ENCODE measurements around the gene TM4SF1. TPM values are rescaled to one million over a fixed set of nuclear protein-coding genes. Genes with fewer than 3 reads are reported as not detected.
"Not testable (repeated sequence)": the region's sequence is repeated elsewhere in the genome, so short reads cannot be mapped to it uniquely, and the experiment has no call there.

TM4SF1 gene
- total RNA-seq, 1 donor from 2014 or later: 90.2 TPM

- DNase-seq: peak; percentile 83
Observed at GRCh38 chr3:149395107-149396089, 17.9 kb upstream of the TM4SF1 start.

GRCh38 chr3:149393345-149394160 is 16.1 kb upstream of the TM4SF1 start:
- DNase-seq: peak; percentile 79

GRCh38 chr3:149391960-149392359 is 14.5 kb upstream of the TM4SF1 start:
- DNase-seq: no peak

- no peak for DNase-seq
Observed at GRCh38 chr3:149390772-149391212, 13.3 kb upstream of the TM4SF1 start.

DNA sequence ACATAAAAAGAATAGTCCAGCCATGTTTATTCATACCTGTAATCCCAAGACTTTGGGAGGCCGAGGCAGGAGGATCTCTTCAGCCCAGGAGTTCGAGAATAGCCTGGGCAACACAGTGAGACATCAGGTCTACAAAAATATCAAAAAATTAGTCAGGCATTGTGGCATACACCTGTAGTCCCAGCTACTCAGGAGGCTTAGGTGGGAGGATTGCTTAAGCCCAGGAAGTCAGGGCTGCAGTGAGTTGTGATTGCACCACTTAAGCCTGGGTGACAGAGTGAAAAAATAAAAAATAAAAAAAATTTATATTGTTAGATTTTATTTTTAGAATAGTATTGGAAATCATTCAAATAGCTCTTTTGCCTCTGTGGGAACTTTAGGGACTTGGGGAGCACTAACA is 12.8 kb upstream of the TM4SF1 start:
- DNase-seq: no peak

DNA sequence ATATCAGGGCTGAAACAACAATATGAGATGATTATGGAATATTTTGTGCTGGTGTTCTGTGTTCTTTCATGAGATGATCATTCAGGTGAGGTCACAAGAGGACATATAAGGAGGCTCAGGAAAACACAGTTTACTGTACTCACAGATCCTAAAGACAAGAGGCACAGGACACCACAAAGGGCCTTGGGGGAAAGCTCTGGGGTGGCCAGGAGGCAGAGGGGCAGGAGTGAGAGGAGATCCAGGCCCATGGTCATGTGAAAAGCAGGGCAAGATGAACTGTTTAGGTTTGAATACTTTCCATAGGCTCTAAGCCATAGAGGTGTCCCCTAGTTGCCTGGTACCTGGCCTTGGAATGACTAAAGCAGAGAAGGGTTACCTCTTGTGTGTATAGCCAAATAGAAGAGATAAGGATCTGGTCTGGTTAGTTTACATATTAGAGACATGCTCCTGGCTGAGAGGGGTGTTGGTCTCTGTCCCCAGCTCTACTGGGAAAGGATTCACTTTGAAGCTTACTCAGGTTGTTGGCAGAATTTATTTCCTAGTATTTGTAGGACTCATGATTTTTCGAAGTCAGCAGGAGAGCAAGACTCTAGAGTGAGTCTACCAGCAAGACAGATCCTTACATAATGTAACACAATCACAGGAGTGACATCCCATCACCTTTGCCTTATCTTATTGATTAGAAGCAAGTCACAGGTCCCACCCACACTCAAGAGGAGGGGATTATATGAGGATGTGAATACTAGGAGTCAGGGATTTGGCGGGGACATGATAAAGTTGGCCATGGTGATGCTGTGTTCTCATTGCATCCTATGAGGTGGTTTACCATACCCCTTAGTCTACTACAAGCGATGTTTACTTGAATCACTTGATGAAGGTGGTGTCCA is 11.3 kb upstream of the TM4SF1 start:
- DNase-seq: no peak

DNA sequence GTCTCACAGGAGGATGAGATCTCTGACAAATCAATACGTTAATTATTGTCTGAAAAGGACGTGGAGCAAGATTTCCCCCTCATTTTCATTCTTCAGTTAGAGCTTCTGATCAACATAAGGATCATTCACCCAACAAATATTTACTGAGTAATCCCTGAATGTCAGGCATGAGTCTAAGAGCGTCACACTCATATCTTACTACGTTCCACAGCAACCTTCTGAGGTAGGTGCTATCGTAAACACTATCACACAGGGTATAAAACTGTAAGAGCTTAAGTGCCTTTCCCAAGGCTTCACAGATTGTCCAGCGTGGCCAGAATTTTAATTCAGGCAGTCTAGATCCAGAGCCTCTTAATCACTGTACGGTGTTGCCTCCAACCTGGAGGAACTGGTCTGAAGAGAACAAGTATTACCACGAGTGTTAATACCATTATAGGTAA is 10.6 kb upstream of the TM4SF1 start:
- no peak for DNase-seq

DNA sequence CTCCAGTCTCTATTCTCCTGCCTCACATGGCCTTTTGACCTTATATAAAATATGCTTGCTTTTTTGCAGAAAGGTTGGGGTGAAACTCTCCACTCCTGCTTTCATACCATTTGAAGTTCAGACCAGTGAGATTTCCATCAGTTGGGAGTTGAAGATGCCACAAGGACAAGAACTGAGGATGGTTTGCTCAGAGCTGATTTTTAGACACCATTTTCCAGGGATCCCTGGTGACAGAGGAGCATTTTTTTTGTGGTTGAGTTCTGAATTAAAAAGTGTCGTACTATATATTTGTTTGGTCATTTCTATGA is 8.8 kb upstream of the TM4SF1 start:
- DNase-seq: no peak

DNA sequence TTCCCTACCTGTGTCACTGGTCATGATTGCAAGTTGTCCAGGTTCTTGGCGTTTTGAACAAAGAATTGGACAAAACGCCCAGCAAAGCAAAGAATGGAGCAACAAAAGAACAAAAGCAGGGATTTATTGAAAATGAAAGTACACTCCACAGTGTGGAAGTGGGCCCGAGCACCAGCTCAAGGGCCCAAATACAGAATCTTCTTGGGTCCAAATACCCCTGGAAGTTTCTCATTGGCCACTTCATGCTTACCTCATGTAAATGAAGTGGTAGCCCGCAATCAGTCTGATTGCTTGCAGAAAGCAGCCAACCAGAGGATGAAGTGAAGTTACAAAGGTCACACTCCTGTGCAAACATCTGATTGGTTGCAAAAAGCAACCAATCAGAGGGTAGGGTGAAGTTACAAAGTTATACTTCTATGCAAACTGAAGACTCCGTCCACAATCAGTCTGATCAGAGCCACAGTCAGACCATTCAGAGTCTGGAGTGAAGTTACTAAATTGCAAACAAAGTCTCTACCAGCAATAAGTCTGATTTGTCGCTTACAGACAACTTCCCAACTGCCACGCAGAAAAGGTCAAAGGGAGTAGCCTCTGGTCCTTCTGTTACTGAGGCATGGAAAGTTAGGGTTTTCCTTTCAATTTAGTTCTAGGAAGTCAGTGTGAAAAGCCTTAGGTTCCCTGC is 8.3 kb upstream of the TM4SF1 start:
- DNase-seq: no peak

DNA sequence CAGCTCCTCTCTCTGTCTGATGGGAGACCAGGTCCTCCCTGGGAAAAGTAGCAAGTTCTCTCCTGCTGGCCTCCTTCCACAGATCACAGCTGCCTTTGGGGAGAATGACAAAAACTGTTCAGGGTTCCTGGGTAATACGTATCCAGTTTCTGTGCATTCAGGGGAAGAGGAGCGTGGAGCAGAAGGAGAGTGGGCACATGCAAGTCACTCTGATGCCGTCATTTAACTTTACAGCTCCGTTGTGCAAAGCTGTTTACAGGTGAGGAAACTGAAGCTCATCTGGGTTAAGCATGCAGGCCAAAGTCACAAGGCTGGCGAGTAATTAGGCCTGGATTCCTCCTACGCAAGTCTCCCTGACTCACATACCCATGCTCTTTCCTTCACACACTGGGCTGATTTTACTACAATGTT is 7.5 kb upstream of the TM4SF1 start:
- no peak for DNase-seq

DNA sequence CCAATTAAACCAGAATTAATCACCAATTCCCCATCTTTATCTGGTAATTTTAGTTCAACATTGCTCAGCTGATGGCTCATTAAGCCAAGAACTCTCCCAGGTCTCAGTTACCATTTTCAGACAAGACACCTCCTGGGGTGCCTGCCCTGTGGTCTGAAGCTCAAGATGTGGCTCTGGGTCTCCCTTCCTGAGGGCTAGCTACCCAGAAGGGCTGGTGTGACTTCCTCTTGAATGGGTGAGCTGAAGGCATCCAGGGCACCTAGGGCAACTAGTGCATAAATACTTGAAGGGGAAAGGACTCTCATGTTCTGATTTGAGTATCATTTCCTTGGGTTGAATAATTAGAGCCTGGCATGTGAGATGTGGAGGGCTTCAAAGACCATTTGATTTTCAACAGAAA is 6.7 kb upstream of the TM4SF1 start:
- no peak for DNase-seq

DNA sequence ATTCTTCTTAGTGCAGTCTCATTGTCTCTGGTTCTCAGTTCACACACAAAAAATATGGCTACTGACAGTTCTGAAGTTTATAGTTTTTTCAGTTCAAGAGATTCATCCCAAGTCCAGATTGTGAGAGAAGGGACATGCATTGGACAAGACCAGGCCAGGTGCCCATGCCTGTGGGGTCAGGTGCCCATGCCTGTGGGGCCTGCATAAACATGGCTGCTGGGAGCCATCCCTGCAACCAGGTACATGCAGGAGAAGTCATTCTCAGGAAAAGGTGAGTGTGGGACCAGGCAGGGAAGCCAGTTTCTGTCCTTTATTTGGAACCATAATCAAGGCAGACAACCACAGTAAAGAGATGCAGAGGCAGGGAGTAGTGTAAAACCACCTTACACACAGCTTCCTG is 6.3 kb upstream of the TM4SF1 start:
- DNase-seq: no peak

- DNase-seq: no peak
Observed at GRCh38 chr3:149382518-149382917, 5.1 kb upstream of the TM4SF1 start.

DNA sequence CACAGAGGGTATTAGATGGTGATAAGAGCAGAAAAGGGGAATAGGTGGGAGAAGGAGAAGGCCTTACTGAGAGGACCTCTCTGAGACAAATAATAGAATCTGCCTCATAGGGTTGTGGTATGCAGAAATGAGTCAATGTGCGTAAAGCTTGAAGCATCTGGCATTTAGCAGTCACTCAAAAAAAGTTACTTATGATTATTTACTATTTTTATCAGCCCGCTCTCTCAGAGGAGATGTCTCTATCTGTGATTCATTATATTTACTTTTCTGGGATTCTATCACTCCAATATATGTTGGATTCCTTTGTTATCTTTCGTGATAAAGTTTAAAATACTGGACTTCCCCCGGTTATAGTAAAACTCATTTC is 4.6 kb upstream of the TM4SF1 start:
- DNase-seq: no peak

DNA sequence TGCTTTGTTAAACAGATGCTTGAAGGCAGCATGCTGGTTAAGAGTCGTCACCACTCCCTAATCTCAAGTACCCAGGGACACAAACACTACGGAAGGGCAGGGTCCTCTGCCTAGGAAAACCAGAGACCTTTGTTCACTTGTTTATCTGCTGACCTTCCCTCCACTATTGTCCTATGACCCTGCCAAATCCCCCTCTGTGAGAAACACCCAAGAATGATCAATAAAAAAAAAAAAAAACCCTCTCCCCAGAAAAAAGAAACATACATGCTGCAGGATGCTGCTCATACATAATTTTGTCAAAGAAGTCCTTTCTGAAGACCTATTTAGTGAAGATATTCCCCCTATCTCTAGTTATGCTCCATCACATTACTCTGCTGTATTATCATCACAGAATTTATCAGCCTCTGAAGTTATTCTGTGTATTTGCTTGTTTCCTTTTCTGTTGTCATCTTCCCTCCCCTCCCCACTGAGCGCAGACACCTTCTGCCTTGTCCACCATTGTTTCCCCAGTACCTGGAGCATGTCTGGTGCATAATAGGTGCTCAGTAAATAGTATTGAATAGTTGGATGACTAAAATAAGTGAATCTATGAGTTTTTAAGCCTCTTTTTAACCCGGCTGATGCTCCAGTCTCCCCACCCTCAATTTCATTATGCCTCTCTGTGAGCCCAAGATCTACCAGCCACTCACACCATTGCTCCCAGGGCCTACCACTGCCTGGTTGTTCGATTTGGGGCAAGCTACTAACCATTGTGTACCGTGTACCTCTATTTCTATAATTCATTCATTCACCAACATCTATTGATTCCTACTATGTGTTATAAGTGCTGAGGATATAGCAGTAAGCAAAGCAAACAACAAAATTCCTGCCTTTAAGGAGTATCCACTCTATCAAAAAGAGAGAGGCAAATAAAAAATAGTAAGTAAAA is 4.0 kb upstream of the TM4SF1 start:
- DNase-seq: no peak

DNA sequence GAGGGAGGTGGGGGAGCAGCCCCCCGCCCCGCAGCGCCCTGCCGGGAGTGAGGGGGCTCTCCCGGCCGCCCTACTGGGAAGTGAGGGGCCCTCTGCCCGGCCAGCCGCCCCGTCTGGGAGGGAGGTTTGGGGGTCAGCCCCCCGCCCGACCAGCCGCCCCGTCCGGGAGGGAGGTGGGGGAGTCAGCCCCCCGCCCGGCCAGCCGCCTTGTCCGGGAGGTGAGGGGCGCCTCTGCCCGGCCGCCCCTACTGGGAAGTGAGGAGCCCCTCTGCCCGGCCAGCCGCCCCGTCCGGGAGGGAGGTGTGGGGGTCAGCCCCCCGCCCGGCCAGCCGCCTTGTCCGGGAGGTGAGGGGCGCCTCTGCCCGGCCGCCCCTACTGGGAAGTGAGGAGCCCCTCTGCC is 2.8 kb upstream of the TM4SF1 start:
- DNase-seq: not testable (repeated sequence)

- no peak for DNase-seq
Observed at GRCh38 chr3:149378478-149379309, 1.2 kb upstream of the TM4SF1 start.

- DNase-seq: peak; percentile 61
Observed at GRCh38 chr3:149376718-149377407, 586 bp downstream of the TM4SF1 start.
